ENCODE data around the gene STAG2.
"Not testable (repeated sequence)": the region's sequence is repeated elsewhere in the genome, so short reads cannot be mapped to it uniquely, and the experiment has no call there.

STAG2 gene

GRCh38 chrX:124042042-124042441 lies 80.5 kb downstream of the STAG2 start:
- DNase-seq (ENCODE audit: low spot score), result no peak

DNA sequence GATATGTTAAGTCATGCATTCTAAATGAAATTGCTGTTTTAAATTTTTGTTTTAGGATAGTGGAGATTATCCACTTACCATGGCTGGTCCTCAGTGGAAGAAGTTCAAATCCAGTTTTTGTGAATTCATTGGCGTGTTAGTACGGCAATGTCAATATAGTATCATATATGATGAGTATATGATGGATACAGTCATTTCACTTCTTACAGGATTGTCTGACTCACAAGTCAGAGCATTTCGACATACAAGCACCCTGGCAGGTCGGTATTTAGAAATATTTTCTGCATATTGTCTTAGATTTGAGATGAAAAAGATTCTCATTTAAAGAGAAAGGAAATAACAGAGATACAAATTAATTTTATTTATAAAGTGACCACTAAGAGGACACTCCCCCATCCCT lies 83.6 kb downstream of the STAG2 start:
- no peak for DNase-seq (ENCODE audit: low spot score)

DNA sequence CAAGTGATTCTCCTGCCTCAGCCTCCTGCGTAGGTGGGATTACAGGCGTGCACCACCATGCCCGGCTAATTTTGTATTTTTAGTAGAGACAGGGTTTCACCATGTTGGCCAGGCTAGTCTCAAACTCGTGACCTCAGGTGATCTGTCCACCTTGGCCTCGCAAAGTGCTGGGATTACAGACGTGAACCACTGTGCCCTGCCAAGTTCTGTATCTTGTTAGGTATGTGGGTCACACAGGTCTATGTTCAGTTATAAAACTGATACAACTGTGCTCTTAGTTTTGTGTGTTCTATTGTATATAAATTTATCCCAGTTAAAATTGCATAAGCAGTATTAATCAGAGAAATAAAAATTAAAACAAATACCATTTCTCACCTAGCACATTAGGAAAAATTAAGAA lies 122.9 kb downstream of the STAG2 start:
- not testable (repeated sequence) for DNase-seq (ENCODE audit: low spot score)

DNA sequence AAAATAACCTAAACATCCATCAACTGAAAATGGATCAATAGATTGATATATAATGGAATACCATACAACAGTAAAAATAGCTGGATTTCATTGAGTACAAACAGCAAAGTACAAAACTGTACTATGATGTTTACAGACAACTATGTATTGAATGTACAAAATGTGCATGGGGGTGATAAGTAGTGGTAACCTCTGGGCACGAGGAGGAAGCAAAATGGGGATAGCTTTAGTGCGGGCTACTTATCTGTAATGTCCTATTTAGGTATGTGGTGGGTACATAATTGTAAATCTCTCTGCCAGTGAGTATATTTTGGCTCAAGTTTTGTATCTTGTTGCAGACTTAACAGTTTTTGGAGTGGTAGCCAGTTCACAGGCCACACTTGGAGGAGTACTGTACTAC lies 123.6 kb downstream of the STAG2 start:
- no peak for DNase-seq (ENCODE audit: low spot score)

GRCh38 chrX:124086411-124086810 lies 124.9 kb downstream of the STAG2 start:
- DNase-seq (ENCODE audit: low spot score), result no peak

- no peak for DNase-seq (ENCODE audit: low spot score)
These were observed 125.7 kb downstream of the STAG2 start for GRCh38 chrX:124087000-124087746.

- no peak for DNase-seq (ENCODE audit: low spot score)
These were observed 131.7 kb downstream of the STAG2 start for GRCh38 chrX:124093222-124093621.

DNA sequence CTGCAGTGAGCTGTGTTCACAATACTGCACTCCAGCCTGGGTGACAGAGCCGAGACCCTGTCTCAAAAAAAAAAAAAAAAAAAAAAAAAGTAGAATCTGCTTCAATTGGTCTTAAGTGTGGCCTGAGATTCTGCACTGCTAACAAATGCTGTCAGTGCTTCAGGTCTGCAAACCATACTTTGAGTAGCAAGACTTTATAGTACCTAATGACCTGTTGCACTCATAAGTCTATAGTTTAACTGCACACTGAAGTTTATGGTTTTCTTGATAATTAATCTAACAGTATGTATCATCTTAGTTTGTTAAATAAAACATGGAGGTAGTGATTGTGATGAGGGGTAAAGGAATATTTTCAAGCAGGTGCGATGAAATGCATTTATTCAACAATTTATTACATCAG lies 135.6 kb downstream of the STAG2 start:
- no peak for DNase-seq (ENCODE audit: low spot score)

- DNase-seq (ENCODE audit: low spot score), result peak; percentile 4
These were observed 136.6 kb downstream of the STAG2 start for GRCh38 chrX:124098089-124098488.

DNA sequence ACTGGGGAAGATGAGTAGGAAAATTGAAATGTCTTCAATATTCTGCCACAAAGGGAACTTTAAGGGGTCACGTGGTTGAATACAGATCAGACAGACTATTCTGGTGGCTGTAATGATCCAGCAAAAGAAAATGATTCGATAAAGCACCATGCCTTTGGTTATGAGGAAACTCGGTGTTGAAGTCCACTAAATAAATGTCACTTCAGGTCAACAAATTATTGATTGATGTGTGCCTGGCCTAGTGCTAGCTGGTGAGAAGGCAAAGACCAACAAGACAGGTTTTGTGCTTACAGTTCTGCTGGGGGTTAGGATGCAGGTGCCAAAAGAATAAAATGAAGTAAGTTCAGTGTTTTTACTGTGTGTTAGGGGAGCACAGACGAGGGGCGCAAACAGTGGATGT lies 142.5 kb downstream of the STAG2 start:
- DNase-seq (ENCODE audit: low spot score), result no peak

DNA sequence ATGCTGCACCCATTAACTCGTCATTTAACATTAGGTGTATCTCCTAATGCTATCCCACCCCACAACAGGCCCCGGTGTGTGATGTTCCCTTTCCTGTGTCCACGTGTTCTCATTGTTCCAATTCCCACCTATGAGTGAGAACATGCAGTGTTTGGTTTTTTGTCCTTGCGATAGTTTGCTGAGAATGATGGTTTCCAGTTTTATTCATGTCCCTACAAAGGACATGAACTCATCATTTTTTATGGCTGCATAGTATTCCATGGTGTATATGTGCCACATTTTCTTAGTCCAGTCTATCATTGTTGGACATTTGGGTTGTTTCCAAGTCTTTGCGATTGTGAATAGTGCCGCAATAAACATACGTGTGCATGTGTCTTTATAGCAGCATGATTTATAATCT lies 143.0 kb downstream of the STAG2 start:
- DNase-seq (ENCODE audit: low spot score), result not testable (repeated sequence)

- no peak for DNase-seq (ENCODE audit: low spot score)
These were observed 152.4 kb downstream of the STAG2 start for GRCh38 chrX:124113621-124114600.

DNA sequence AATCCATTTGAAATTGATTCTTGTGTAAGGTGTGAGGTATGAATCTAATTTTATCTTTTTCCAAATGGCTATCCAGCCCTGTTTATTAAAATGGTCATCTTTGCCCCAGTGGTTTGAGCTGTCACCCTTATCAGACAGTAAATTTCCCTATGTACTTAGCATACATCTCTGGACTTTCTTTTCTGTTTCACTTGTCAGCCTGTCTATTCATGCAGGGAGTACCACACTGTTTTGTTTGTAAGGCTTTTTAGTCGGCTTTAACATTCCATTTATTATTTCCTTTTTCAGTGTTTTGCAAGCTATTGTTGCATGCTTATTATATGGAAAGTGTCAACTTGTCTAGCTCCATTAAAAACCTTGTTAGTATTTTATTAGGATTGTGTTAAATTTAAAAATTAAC lies 155.8 kb downstream of the STAG2 start:
- DNase-seq (ENCODE audit: low spot score), result no peak

GRCh38 chrX:124125471-124125870 lies 164.0 kb downstream of the STAG2 start:
- no peak for DNase-seq (ENCODE audit: low spot score)

DNA sequence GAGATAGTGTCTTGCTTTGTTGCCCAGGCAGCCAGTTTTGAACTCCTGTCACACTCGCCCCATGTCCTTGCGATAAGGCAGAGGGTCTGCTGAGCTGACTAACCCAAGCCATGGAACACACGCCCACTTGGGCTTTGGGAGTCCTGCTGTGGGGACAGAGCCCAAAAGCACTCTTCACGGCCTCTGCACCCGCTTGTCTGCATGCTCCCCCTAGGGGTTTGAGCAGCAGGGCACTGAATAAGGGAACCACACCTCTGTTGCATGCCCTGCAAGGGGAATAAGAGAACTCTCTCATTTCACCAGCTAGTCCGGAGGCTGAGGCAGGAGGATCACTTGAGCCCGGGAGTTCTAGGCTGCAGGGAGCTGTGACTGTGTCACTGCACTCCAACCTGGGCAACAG lies 166.0 kb downstream of the STAG2 start:
- DNase-seq (ENCODE audit: low spot score), result no peak

DNA sequence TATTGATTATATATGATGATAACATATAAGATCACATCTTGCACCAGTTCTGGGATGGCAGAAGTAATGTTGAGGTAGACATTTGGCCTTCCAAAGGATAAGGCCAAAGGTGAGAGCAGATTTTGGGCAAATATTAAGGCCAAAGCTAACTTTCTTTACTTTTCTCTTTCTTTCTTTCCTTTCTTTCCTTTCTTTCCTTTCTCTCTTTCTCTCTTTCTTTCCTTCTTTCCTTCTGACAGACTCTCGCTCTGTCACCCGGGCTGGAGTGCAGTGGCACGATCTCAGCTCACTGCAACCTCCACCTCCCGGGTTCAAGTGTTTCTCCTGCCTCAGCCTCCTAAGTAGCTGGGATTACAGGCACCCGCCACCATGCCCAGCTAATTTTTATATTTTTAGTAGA lies 170.9 kb downstream of the STAG2 start:
- not testable (repeated sequence) for DNase-seq (ENCODE audit: low spot score)

- DNase-seq (ENCODE audit: low spot score), result no peak
These were observed 184.2 kb downstream of the STAG2 start for GRCh38 chrX:124145749-124146148.

GRCh38 chrX:124151195-124151594 lies 189.7 kb downstream of the STAG2 start:
- DNase-seq (ENCODE audit: low spot score), result no peak

Data from hepatic stellate cell (primary cell).